Testis (tissue), 3 donors: ENCODE data around the gene NELL1. TPM values are rescaled to one million over a fixed set of nuclear protein-coding genes. Genes with fewer than 3 reads are reported as not detected.

Source experiments
- DNase-seq: peaks from one replicate; pipeline ENCODE4 v3.0.0-alpha.2; 2019
- H3K27ac ChIP-seq, 2 donors: fragments of 200-600 bp; sonication (generic); one replicate each; pipeline ENCODE4 v1.5.1; 2019
- H3K27me3 ChIP-seq: fragments of 200-600 bp; sonication (generic); one replicate; pipeline ENCODE4 v1.5.1; 2019
- H3K36me3 ChIP-seq: fragments of 200-600 bp; sonication (generic); one replicate; pipeline ENCODE4 v1.5.1; 2017; ENCODE audit warnings: low read depth; ENCODE audit errors: missing control alignments
- H3K4me1 ChIP-seq: fragments of 200-600 bp; sonication (generic); one replicate; pipeline ENCODE4 v1.5.1; 2019
- H3K4me3 ChIP-seq, 2 donors: fragments of 200-600 bp; sonication (generic); one replicate each; pipeline ENCODE4 v1.5.1; 2017 to 2019
- H3K9me3 ChIP-seq: fragments of 200-600 bp; sonication (generic); one replicate; pipeline ENCODE4 v1.5.1; 2017
- POLR2A ChIP-seq: fragments of 450-650 bp; IDR thresholded peaks from one replicate; pipeline ENCODE4 v1.6.1; 2017; ENCODE audit warnings: antibody characterized with exemption, mild to moderate bottlenecking, moderate library complexity
- WGBS, 2 donors: methylation state at CpG; one replicate each; pipeline ENCODE4 v1.1.5; 2018; 5-methylcytosine and 5-hydroxymethylcytosine counted together
- intact Hi-C: fragments of 100-400 bp; cut with DNase I; formaldehyde crosslinking; loops from one replicate; pipeline ENCODE4 v1.15.1; 2023; ENCODE audit warnings: low total_unique reads
- polyA plus RNA-seq: library from polyadenylated mRNA; stranded (reverse); fragments of 350-450 nt; fragmentation: Illumina TruSeq; extraction: RNeasy Lipid Tissue Mini Kit (QIAGEN cat#74804); gene quantifications from one replicate; pipeline ENCODE4 v1.2.3, GENCODE V29; 2014; ENCODE audit warnings: low read depth, low replicate concordance; ENCODE audit not compliant: insufficient read depth
- total RNA-seq, 2 donors: library from RNA; depleted of rRNA; stranded (reverse); fragments of >200 nt; gene quantifications; one replicate each; pipeline ENCODE4 v1.2.3, GENCODE V29; 2016
- TF ChIP-seq, protein P1 (sequence below), 3 experiments: fragments of 450-650 bp in 2 of 3; fragments of 200-600 bp in 1 of 3; sonication (generic) in 1 of 3; IDR thresholded peaks; one replicate each; pipeline ENCODE4 v1.5.1; 2016 to 2019; ENCODE audit warnings: antibody characterized with exemption in 3 of 3, mild to moderate bottlenecking in 2 of 3, moderate library complexity in 1 of 3

The NELL1 gene
- total and polyA plus RNA-seq, 3 donors from 2014 or later = 4.9 to 8.9 (median 7.0) TPM

DNA sequence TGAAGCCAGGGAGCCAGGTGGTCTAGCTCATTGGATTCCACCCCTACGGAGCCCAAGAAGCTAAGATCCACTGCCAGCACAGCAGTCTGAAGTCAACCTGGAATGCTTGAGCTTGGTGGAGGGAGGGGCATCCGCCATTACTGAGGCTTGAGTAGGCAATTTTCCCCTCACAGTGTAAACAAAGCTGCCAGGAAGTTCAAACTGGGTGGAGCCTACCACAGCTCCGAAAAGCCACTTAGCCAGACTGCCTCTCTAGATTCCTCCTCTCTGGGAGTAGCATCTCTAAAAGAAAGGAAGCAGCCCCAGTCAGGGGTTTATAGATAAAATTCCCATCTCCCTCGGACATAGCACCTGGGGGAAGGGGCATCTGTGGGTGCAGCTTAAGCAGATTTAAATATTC, 620.3 kb downstream of the NELL1 start:
- H3K27me3 ChIP-seq = no peaks in the 10 kb centered on the region
- H3K4me1 ChIP-seq = no peaks in the 10 kb centered on the region
- H3K27ac ChIP-seq = no peak overlapping the region
- TF ChIP-seq, protein P1, sequence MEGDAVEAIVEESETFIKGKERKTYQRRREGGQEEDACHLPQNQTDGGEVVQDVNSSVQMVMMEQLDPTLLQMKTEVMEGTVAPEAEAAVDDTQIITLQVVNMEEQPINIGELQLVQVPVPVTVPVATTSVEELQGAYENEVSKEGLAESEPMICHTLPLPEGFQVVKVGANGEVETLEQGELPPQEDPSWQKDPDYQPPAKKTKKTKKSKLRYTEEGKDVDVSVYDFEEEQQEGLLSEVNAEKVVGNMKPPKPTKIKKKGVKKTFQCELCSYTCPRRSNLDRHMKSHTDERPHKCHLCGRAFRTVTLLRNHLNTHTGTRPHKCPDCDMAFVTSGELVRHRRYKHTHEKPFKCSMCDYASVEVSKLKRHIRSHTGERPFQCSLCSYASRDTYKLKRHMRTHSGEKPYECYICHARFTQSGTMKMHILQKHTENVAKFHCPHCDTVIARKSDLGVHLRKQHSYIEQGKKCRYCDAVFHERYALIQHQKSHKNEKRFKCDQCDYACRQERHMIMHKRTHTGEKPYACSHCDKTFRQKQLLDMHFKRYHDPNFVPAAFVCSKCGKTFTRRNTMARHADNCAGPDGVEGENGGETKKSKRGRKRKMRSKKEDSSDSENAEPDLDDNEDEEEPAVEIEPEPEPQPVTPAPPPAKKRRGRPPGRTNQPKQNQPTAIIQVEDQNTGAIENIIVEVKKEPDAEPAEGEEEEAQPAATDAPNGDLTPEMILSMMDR (IDR thresholded peaks at IDR 0.05) = no peak
- TF ChIP-seq POLR2A = no peak
- H3K4me3 ChIP-seq = no peak overlapping the region
- H3K36me3 ChIP-seq = no peaks in the 10 kb centered on the region
- intact Hi-C loops = no loop called here
- no peaks in the 10 kb centered on the region for H3K9me3 ChIP-seq
- 78 to 80% methylated on average over 1 to 4 of the region's 4 CpGs for WGBS, 2 donors
- no peak for DNase-seq

DNA sequence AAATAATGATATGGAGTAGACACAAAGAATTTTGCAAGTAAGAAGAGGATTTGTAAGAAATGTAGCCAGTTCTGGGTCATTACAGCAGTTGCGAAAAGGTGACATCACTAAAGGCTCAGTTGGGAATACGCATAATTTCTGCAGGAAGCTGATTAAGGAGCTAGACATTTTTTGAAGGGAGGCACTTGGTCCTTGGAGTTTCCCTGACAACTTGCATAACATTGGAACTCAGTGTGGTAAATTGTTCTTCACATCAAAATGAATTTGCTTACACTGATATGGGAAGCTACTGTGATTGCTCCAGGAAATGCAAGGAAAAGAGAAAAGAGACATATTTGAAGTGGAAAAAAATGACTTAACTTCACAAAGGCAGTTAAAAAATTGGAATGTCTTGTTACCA, 626.1 kb downstream of the NELL1 start:
- Histone ChIP-seq H3K4me3 (no peak overlapping the region), H3K4me1 (no peaks in the 10 kb centered on the region), H3K27ac (no peak overlapping the region), H3K36me3 (no peaks in the 10 kb centered on the region), H3K9me3 (no peaks in the 10 kb centered on the region), H3K27me3 (no peaks in the 10 kb centered on the region)
- TF ChIP-seq POLR2A = no peak
- TF ChIP-seq, protein P1 (IDR thresholded peaks at IDR 0.05) = no peak
- 55 to 63% methylated on average over 2 of the region's 2 CpGs for WGBS, 2 donors
- DNase-seq = no peak
- intact Hi-C loops = no loop called here

DNA sequence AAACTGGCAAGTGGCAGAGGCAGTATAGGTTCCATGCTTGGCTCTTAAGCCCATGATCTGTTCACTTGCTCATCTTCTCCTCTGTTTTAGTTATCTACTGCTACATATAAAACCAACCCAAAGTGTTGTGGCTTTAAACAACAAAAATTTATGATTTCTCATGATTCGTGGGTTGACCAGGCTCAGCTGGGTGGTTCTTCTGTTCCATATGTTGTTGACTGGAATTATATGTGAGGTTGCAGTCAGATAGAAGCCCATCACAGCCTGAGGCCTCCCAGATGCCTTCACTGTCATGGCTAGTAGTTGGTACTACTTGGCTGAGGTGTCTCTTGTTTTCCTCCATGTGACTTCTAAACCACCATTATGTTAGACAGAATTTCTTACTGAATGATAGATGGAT, 632.6 kb downstream of the NELL1 start:
- DNase-seq = no peak
- intact Hi-C loops = no loop called here
- no peaks in the 10 kb centered on the region for H3K4me1 ChIP-seq
- H3K9me3 ChIP-seq = no peaks in the 10 kb centered on the region
- no peak overlapping the region for H3K4me3 ChIP-seq
- WGBS, 2 donors = 85 to 100% methylated on average over 1 of the region's 1 CpG
- no peaks in the 10 kb centered on the region for H3K27me3 ChIP-seq
- no peaks in the 10 kb centered on the region for H3K36me3 ChIP-seq
- TF ChIP-seq POLR2A = no peak
- TF ChIP-seq, protein P1 (IDR thresholded peaks at IDR 0.05) = no peak
- no peak overlapping the region for H3K27ac ChIP-seq

DNA sequence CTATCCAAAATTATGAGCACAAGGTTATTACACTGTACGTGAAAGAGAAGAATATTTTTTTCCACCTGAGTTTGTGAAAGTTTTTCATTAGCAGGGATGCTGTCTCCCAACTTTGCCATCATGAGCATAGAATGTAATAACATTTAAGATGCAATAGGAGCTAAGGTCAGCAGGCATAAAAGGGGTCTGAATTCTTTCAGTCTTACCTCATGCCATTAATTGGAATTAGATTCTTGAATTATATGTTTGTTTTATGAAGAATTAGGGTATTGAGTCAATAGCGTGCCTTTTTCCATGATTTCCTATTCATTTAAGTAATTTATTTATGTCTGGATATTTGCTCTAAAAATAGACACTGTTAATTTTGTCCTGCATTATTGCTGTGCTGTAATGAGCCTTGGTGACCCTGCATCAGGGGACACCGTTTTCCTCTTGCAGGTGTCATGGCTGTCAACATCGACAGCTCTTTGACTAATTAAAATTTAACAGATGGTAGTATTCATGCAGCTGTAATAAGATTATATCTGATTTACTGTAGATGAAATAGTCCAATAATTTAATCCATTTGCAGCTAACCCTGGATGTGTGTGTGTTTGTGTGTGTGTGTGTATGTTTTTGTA, 637.5 kb downstream of the NELL1 start:
- no peaks in the 10 kb centered on the region for H3K9me3 ChIP-seq
- no peak for DNase-seq
- WGBS, 2 donors = 50 to 59% methylated on average over 4 of the region's 4 CpGs
- TF ChIP-seq, protein P1 (IDR thresholded peaks at IDR 0.05) = no peak
- no peak for TF ChIP-seq POLR2A
- H3K27ac ChIP-seq = no peak overlapping the region
- H3K4me3 ChIP-seq = no peak overlapping the region
- no peaks in the 10 kb centered on the region for H3K27me3 ChIP-seq
- H3K36me3 ChIP-seq = no peaks in the 10 kb centered on the region
- intact Hi-C loops = no loop called here
- no peaks in the 10 kb centered on the region for H3K4me1 ChIP-seq

DNA sequence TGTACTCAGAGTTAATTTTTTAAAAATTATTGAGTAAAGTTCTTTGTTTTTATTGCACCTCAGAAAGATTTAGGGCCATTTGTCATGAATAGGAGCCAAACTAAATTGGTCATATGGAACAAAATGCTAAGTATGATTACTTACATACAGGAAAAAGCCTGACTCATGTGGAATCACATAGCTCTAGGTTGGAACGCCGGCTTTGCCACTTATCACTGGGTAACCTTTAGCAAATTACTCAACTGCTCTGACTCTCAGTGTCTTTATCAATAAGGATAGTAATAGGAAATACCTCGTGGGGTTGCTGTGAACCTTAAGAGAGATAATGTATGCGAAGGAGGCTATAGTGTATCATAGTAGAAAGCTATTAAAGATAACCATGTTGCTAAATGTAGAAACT, 638.5 kb downstream of the NELL1 start:
- Histone ChIP-seq H3K36me3 (no peaks in the 10 kb centered on the region), H3K27ac (no peak overlapping the region), H3K4me3 (no peak overlapping the region), H3K9me3 (no peaks in the 10 kb centered on the region), H3K27me3 (no peaks in the 10 kb centered on the region), H3K4me1 (no peaks in the 10 kb centered on the region)
- intact Hi-C loops = no loop called here
- no peak for DNase-seq
- 29 to 38% methylated on average over 4 of the region's 4 CpGs for WGBS, 2 donors
- TF ChIP-seq, protein P1 (IDR thresholded peaks at IDR 0.05) = no peak
- no peak for TF ChIP-seq POLR2A
